Peyer's patch (tissue), 4 donors: ENCODE results near the gene ASCL2.

Experiments
- POLR2A ChIP-seq, 2 donors: fragments of 450-650 bp; IDR thresholded peaks; one replicate each; pipeline ENCODE4 v1.5.1; 2017; ENCODE audit warnings: antibody characterized with exemption in 2 of 2, mild to moderate bottlenecking in 2 of 2, moderate library complexity in 2 of 2
- TF ChIP-seq, protein P1 (sequence below), 6 experiments: fragments of 450-650 bp in 4 of 6; fragments of 200-600 bp in 2 of 6; sonication (generic) in 1 of 6; IDR thresholded peaks; one replicate each; pipeline ENCODE4 v1.5.1; 2017 to 2019; ENCODE audit warnings: antibody characterized with exemption in 6 of 6, mild to moderate bottlenecking in 3 of 6, moderate library complexity in 1 of 6

DNA sequence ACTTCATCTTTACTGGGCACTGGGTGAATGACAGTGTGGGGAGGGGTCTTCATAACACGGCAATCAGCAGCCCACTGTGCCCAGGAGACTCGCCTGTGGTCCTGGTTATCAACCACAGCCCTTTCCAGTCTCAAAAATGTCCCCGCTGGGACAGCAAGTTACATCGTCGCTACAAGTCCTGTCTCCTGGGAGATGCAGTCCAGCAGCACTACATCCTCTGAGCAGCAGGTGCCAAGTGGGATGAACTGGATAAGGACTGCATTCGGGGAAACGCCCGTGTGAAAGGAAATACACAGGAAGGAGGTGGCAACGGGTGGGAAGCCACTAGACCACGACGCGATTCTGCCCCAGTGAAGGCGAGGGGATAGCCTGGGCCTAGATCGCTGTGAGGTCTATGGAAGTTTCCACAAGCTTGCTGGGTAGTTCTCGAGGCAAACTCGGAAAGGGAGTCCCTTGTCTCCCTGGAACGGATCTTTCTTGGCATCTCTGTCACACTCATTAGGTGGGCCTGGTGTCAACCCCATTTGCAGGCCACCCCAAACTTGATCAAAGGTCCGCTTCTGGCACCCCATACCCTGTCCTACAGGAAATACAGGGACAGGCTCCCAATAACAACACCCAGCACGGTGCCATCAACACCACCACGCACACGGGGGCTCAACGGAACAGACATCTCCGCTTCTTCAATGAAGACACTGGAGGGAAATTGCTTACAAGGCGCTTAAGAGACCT lies 4.4 kb downstream of the ASCL2 start:
- TF ChIP-seq, protein P1, sequence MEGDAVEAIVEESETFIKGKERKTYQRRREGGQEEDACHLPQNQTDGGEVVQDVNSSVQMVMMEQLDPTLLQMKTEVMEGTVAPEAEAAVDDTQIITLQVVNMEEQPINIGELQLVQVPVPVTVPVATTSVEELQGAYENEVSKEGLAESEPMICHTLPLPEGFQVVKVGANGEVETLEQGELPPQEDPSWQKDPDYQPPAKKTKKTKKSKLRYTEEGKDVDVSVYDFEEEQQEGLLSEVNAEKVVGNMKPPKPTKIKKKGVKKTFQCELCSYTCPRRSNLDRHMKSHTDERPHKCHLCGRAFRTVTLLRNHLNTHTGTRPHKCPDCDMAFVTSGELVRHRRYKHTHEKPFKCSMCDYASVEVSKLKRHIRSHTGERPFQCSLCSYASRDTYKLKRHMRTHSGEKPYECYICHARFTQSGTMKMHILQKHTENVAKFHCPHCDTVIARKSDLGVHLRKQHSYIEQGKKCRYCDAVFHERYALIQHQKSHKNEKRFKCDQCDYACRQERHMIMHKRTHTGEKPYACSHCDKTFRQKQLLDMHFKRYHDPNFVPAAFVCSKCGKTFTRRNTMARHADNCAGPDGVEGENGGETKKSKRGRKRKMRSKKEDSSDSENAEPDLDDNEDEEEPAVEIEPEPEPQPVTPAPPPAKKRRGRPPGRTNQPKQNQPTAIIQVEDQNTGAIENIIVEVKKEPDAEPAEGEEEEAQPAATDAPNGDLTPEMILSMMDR (IDR thresholded peaks at IDR 0.05) = no peak
- TF ChIP-seq POLR2A (IDR thresholded peaks at IDR 0.05) = no peak
